Adrenal gland (tissue), 12 donors: ENCODE measurements around the gene BRAF. TPM values are rescaled to one million over a fixed set of nuclear protein-coding genes. Genes with fewer than 3 reads are reported as not detected.

ENCODE experiments used
- DNase-seq, 7 donors: peaks; one replicate each; pipeline ENCODE4 v3.0.0-alpha.2; 2019 to 2020
- H3K27ac ChIP-seq, 5 donors: fragments of 200-600 bp; sonication (generic) in 4 of 5; 1 replicate in 3 of 5; 2 replicates in 2 of 5; pipeline versions ENCODE4 v1.5.1 to v1.8.0; 2016 to 2020; ENCODE audit warnings: mild to moderate bottlenecking in 1 of 5
- H3K27me3 ChIP-seq: fragments of 200-600 bp; 2 replicates; pipeline ENCODE4 v1.8.0; 2021
- H3K36me3 ChIP-seq, 2 donors: fragments of 200-600 bp; replicated peaks in 1 of 2; 1 replicate in 1 of 2; 2 replicates in 1 of 2; pipeline versions ENCODE4 v1.5.1 to v1.8.0; 2018 to 2022
- H3K4me1 ChIP-seq, 2 donors: fragments of 200-600 bp; replicated peaks in 1 of 2; 1 replicate in 1 of 2; 2 replicates in 1 of 2; pipeline versions ENCODE4 v1.5.1 to v1.8.0; 2018 to 2021
- H3K4me3 ChIP-seq, 4 donors: fragments of 200-600 bp; sonication (generic) in 3 of 4; one replicate each; pipeline ENCODE4 v1.5.1; 2016 to 2018
- H3K9me3 ChIP-seq, 3 donors: fragments of 200-600 bp; sonication (generic) in 1 of 3; replicated peaks in 1 of 3; 1 replicate in 2 of 3; 2 replicates in 1 of 3; pipeline versions ENCODE4 v1.5.1 to v1.8.0; 2016 to 2021
- POLR2A ChIP-seq, 2 donors: fragments of 450-650 bp; IDR thresholded peaks; one replicate each; pipeline ENCODE4 v1.6.1; 2017; ENCODE audit warnings: antibody characterized with exemption in 2 of 2, mild to moderate bottlenecking in 2 of 2, moderate library complexity in 1 of 2
- WGBS, 4 donors: extraction: QIAGEN DNeasy Blood & Tissue Kit in 2 of 4; methylation state at CpG; one replicate each; pipeline versions ENCODE4 v1.1.5 to v1.1.7; 2013 to 2017; 5-methylcytosine and 5-hydroxymethylcytosine counted together
- intact Hi-C, 2 donors: fragments of 100-400 bp; cut with DNase I; formaldehyde crosslinking; loops; one replicate each; pipeline versions ENCODE4 v1.14.1 to v1.15.0; 2022 to 2023
- polyA plus RNA-seq, 3 donors: library from polyadenylated mRNA; stranded (reverse); fragments of 200-250 nt in 2 of 3; fragments of 350-450 nt in 1 of 3; fragmentation: Illumina TruSeq in 1 of 3; extraction: RNeasy Lipid Tissue Mini Kit (QIAGEN cat#74804) in 1 of 3; gene quantifications; one replicate each; pipeline ENCODE4 v1.2.3, GENCODE V29; 2013 to 2014
- total RNA-seq, 9 donors: library from RNA; depleted of rRNA in 4 of 9; stranded (reverse); fragments of >200 nt in 4 of 9; fragments of 120-200 nt in 1 of 9; fragmentation: NEBNext Ultra II Directional in 1 of 9; extraction: Animal tissue kit (Norgen Biotek cat#: 25700) in 1 of 9; gene quantifications; one replicate each; pipeline versions ENCODE4 v1.1.0 to v1.2.4, GENCODE V29; 2013 to 2023
- TF ChIP-seq, protein P1 (sequence below), 6 experiments: fragments of 450-650 bp in 4 of 6; fragments of 200-600 bp in 2 of 6; sonication (generic) in 1 of 6; IDR thresholded peaks; 1 replicate in 5 of 6; 2 replicates in 1 of 6; pipeline versions ENCODE4 v1.5.1 to v1.8.0; 2016 to 2021; ENCODE audit warnings: antibody characterized with exemption in 6 of 6, mild to moderate bottlenecking in 2 of 6, moderate library complexity in 1 of 6
- donor health status: healthy with polysubstance abuse.
- donor health status: Bipolar disorder and iron deficiency.
- donor health status: DM: yes; HTN: yes; CAD: no.
- donor health status: DM: no; HTN: no; CAD: no.
- donor health status: DM: no; HTN: no; CAD: no.
- donor health status: DM: yes; HTN: yes; CAD: no.

The BRAF gene
- total and polyA plus RNA-seq, 12 donors: 5.0 to 50.3 (median 25.5) TPM

DNA sequence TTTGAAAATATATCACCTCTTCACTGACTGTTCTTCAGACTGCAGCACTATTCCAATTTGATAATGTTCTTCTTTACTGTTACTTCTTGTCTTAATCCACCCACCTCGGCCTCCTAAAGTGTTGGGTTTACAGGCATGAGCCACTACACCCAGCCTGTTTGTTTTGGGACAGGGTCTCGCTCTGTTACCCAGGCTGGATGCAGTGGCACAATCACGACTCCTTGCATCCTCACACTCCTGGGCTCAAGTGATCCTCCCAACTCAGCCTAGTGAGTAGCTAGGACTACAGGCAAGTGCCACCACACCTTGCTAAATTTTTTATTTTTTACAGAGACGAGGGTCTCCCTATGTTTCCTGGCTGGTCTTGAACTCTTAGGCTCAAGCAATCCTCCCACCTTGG, 150.4 kb downstream of the BRAF start:
- Histone ChIP-seq H3K27ac (no peak overlapping the region), H3K36me3 (peaks cover 0 to 37% of the 10 kb centered on the region in 2 donors), H3K4me3 (no peak overlapping the region), H3K9me3 (no peaks in the 10 kb centered on the region), H3K4me1 (no peaks in the 10 kb centered on the region), H3K27me3 (no peaks in the 10 kb centered on the region)
- intact Hi-C loops: no loop called here
- 92 to 99% (median 95%) methylated on average over 4 of the region's 4 CpGs for WGBS, 4 donors
- TF ChIP-seq, protein P1, sequence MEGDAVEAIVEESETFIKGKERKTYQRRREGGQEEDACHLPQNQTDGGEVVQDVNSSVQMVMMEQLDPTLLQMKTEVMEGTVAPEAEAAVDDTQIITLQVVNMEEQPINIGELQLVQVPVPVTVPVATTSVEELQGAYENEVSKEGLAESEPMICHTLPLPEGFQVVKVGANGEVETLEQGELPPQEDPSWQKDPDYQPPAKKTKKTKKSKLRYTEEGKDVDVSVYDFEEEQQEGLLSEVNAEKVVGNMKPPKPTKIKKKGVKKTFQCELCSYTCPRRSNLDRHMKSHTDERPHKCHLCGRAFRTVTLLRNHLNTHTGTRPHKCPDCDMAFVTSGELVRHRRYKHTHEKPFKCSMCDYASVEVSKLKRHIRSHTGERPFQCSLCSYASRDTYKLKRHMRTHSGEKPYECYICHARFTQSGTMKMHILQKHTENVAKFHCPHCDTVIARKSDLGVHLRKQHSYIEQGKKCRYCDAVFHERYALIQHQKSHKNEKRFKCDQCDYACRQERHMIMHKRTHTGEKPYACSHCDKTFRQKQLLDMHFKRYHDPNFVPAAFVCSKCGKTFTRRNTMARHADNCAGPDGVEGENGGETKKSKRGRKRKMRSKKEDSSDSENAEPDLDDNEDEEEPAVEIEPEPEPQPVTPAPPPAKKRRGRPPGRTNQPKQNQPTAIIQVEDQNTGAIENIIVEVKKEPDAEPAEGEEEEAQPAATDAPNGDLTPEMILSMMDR (IDR thresholded peaks at IDR 0.05): no peak
- no peak for TF ChIP-seq POLR2A (IDR thresholded peaks at IDR 0.05)
- DNase-seq: no peak

DNA sequence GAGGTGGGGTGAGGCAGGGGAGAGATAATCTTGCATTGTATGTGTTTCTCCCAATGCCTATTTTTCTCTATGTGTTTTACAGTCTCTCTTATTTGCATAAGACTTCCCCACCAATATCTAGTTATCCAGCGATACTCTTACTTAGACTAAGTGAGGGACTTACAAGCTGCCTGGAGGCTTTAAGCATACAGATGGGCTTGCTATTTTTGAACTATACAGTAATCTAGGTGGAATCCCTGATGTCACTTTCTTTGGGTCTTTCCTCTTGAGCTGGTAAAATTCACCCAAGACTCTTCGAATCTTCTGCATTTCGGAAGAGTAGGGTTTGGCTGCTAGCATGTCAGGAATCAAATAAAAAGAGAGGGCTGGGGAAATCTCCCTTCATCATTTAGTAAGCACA, 151.6 kb downstream of the BRAF start:
- intact Hi-C loops: no loop called here
- peaks cover 0 to 24% of the 10 kb centered on the region in 2 donors for H3K36me3 ChIP-seq
- TF ChIP-seq, protein P1 (IDR thresholded peaks at IDR 0.05): no peak
- TF ChIP-seq POLR2A (IDR thresholded peaks at IDR 0.05): no peak

DNA sequence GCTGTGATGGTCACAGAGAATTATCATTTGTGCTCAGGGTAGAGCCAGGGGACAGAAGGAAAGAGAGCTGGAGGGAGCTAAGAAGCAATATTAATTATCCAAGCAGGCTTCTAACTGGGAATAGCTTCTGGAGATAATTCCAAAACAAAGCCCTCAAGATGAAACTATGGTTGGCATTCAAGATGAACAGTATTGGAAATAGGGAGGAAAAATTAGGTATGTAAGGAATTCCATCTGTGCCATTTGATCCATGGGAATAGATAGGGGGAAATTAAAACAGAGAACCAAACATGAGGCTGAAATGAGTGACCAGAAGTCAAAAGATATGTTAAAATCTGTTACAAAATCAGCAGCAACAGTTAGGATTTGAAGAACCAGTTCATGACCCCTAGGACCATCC, 152.9 kb downstream of the BRAF start:
- Histone ChIP-seq H3K36me3 (peaks cover 0 to 27% of the 10 kb centered on the region in 2 donors), H3K27ac (no peak overlapping the region), H3K27me3 (no peaks in the 10 kb centered on the region), H3K4me1 (no peaks in the 10 kb centered on the region), H3K4me3 (no peak overlapping the region), H3K9me3 (no peaks in the 10 kb centered on the region)
- intact Hi-C loops: no loop called here
- no peak for TF ChIP-seq POLR2A (IDR thresholded peaks at IDR 0.05)
- TF ChIP-seq, protein P1 (IDR thresholded peaks at IDR 0.05): no peak
- DNase-seq: no peak

More for the DNA sequence above, 151.6 kb downstream of the BRAF start:
- no peaks in the 10 kb centered on the region for H3K9me3 ChIP-seq
- no peaks in the 10 kb centered on the region for H3K4me1 ChIP-seq
- no peak overlapping the region for H3K27ac ChIP-seq
- no peak overlapping the region for H3K4me3 ChIP-seq
- DNase-seq: no peak
- 93 to 100% (median 97%) methylated on average over 3 of the region's 3 CpGs for WGBS, 4 donors
- no peaks in the 10 kb centered on the region for H3K27me3 ChIP-seq

DNA sequence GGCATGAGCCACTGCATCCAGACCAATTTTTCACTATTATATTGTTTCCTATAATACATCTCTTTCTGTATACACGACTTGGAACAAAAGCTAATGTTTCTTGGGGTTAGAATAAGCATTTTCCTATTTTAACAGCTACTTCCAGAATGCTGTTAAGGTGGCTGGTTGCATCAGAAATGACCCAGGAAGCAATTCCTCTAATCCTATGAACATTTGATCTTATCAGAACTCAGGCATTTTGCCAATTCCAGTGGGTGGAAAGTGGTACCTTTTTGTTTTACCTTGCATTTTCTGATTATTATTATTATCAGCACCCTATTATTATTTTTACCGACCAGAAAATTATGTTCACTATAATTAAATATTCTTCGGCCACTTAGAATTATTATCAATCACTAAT, 154.9 kb downstream of the BRAF start:
- 93 to 96% (median 94%) methylated on average over 3 of the region's 3 CpGs for WGBS, 4 donors
- peaks cover 0 to 14% of the 10 kb centered on the region in 2 donors for H3K36me3 ChIP-seq
- DNase-seq: no peak
- TF ChIP-seq POLR2A (IDR thresholded peaks at IDR 0.05): no peak
- TF ChIP-seq, protein P1 (IDR thresholded peaks at IDR 0.05): no peak
- H3K4me3 ChIP-seq: no peak overlapping the region
- no peaks in the 10 kb centered on the region for H3K9me3 ChIP-seq
- intact Hi-C loops: no loop called here
- no peaks in the 10 kb centered on the region for H3K4me1 ChIP-seq
- no peaks in the 10 kb centered on the region for H3K27me3 ChIP-seq
- H3K27ac ChIP-seq: no peak overlapping the region
